ENCODE measurements around the gene SFSWAP.

DNA sequence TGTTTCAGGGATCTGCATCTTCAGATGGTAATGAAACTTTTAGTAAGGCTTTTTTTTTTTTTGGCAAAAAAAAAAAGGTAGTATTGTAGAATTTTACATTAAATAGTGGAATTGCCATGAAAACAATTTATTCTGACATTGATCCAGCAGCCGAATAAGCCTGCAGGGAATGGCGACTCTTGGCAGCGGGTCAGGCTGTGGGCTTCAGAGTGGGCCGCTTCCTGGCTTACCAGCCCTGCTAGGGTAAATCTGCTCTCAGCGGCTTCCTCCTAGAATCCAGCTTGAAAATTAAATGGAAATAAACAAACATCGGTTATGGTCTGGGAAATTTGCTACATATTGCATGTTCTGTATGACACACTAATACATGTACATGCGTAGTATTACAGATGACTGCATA, 34.8 kb downstream of the SFSWAP start:
- TF ChIP-seq, protein P1, sequence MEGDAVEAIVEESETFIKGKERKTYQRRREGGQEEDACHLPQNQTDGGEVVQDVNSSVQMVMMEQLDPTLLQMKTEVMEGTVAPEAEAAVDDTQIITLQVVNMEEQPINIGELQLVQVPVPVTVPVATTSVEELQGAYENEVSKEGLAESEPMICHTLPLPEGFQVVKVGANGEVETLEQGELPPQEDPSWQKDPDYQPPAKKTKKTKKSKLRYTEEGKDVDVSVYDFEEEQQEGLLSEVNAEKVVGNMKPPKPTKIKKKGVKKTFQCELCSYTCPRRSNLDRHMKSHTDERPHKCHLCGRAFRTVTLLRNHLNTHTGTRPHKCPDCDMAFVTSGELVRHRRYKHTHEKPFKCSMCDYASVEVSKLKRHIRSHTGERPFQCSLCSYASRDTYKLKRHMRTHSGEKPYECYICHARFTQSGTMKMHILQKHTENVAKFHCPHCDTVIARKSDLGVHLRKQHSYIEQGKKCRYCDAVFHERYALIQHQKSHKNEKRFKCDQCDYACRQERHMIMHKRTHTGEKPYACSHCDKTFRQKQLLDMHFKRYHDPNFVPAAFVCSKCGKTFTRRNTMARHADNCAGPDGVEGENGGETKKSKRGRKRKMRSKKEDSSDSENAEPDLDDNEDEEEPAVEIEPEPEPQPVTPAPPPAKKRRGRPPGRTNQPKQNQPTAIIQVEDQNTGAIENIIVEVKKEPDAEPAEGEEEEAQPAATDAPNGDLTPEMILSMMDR (IDR thresholded peaks at IDR 0.05) = no peak
- TF ChIP-seq POLR2A (IDR thresholded peaks at IDR 0.05) = no peak

Measured in adrenal gland (tissue), 5 donors.